GM21737 (cell line): ENCODE data around the gene SLC25A13.

Experiments
- ATAC-seq: cut with Tn5 transposase; IDR thresholded peaks from one replicate; pipeline ENCODE4 v1.9.1; 2021; ENCODE audit warnings: mild to moderate bottlenecking, moderate library complexity; ENCODE audit not compliant: unreplicated experiment

The SLC25A13 gene

GRCh38 chr7:96244992-96245292 is 77.0 kb downstream of the SLC25A13 start:
- ATAC-seq: no peak

- no peak for ATAC-seq
These were observed 77.5 kb downstream of the SLC25A13 start for GRCh38 chr7:96244244-96244991.

GRCh38 chr7:96243241-96243640 is 78.7 kb downstream of the SLC25A13 start:
- ATAC-seq: no peak

- no peak for ATAC-seq
These were observed 80.0 kb downstream of the SLC25A13 start for GRCh38 chr7:96241855-96242254.

- ATAC-seq: no peak
These were observed 82.7 kb downstream of the SLC25A13 start for GRCh38 chr7:96238976-96239766.

- no peak for ATAC-seq
These were observed 83.4 kb downstream of the SLC25A13 start for GRCh38 chr7:96238474-96238873.

GRCh38 chr7:96237040-96237439 is 84.9 kb downstream of the SLC25A13 start:
- ATAC-seq: no peak

- ATAC-seq: no peak
These were observed 85.5 kb downstream of the SLC25A13 start for GRCh38 chr7:96236198-96237039.

GRCh38 chr7:96235281-96235680 is 86.6 kb downstream of the SLC25A13 start:
- no peak for ATAC-seq

GRCh38 chr7:96233528-96234154 is 88.3 kb downstream of the SLC25A13 start:
- ATAC-seq: no peak

- no peak for ATAC-seq
These were observed 88.8 kb downstream of the SLC25A13 start for GRCh38 chr7:96233084-96233483.

- no peak for ATAC-seq
These were observed 93.1 kb downstream of the SLC25A13 start for GRCh38 chr7:96228760-96229159.

- ATAC-seq: no peak
These were observed 96.6 kb downstream of the SLC25A13 start for GRCh38 chr7:96225251-96225650.

GRCh38 chr7:96224685-96225084 is 97.2 kb downstream of the SLC25A13 start:
- no peak for ATAC-seq

- no peak for ATAC-seq
These were observed 97.8 kb downstream of the SLC25A13 start for GRCh38 chr7:96224073-96224472.

- ATAC-seq: no peak
These were observed 100.0 kb downstream of the SLC25A13 start for GRCh38 chr7:96221888-96222287.

- no peak for ATAC-seq
These were observed 102.3 kb downstream of the SLC25A13 start for GRCh38 chr7:96219378-96220130.

- no peak for ATAC-seq
These were observed 103.1 kb downstream of the SLC25A13 start for GRCh38 chr7:96218664-96219243.

GRCh38 chr7:96217147-96217546 is 104.8 kb downstream of the SLC25A13 start:
- ATAC-seq: no peak

- ATAC-seq: no peak
These were observed 105.5 kb downstream of the SLC25A13 start for GRCh38 chr7:96216373-96216772.
